PFSK-1 (cell line): ENCODE results near the gene ANKRD33B.

Source experiments
- FOXP2 ChIP-seq: optimal IDR thresholded peaks from 2 replicates; pipeline ENCODE3; 2011; ENCODE audit warnings: borderline replicate concordance, control low read depth, inconsistent platforms; ENCODE audit not compliant: insufficient read depth; ENCODE audit errors: extremely low read length, extremely low read depth
- POLR2AphosphoS5 ChIP-seq: IDR thresholded peaks from 2 replicates; pipeline ENCODE4 v1.6.1; 2012; ENCODE audit warnings: low read depth, mild to moderate bottlenecking, control low read depth, low read length, moderate library complexity
- REST ChIP-seq, 2 experiments: IDR thresholded peaks; 2 replicates each; pipeline versions ENCODE4 v1.6.1 to v1.8.0; 2011 to 2012; ENCODE audit warnings: low read depth in 2 of 2, low read length in 2 of 2, control low read depth in 1 of 2, inconsistent platforms in 1 of 2, mild to moderate bottlenecking in 1 of 2, moderate library complexity in 1 of 2; ENCODE audit not compliant: insufficient read depth in 1 of 2
- SIN3A ChIP-seq: IDR thresholded peaks from 2 replicates; pipeline ENCODE4 v1.6.1; 2012; ENCODE audit warnings: mild to moderate bottlenecking, low read length, moderate library complexity, borderline replicate concordance; ENCODE audit not compliant: insufficient read depth
- TAF1 ChIP-seq: IDR thresholded peaks from 2 replicates; pipeline ENCODE4 v1.6.1; 2012; ENCODE audit warnings: low read length, control low read depth, borderline replicate concordance; ENCODE audit not compliant: insufficient read depth

DNA sequence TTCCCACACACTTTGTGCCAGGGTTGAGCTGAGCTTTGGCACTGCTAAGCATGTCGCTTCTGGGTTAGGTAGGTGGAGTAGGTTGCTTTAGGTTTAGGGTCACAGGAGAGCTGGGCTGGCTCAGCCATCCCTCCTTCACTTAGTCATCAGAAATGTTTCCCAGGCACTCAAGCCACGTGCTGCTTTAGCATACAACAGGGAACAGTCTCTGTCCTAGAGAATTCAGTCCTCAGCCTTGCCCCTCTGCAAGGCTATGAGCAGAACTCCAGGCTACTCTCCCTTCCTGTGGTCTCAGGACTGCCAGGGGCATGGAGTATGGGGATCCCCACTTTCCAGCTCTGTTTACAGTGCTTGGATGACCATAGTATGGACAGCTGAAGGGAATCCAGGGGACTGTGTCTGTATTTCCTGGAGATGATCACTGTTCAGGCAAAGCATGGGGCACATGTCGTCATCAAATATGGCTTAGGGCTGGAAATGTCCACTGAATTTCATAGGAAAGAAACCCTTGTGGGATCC lies 7.5 kb upstream of the ANKRD33B start:
- TF ChIP-seq TAF1 (no peak), POLR2AphosphoS5 (no peak), REST (IDR thresholded peaks at IDR 0.05; ENCODE audit: insufficient read depth in 1 of 2, low read depth in 2 of 2, low read length in 2 of 2) (no peak), FOXP2 (no peak), SIN3A (no peak)
